GM18873 (cell line): Measurements from ENCODE around the gene MEDAG.

Experiments
- ATAC-seq: cut with Tn5 transposase; IDR thresholded peaks from one replicate; pipeline ENCODE4 v1.9.1; 2021; ENCODE audit warnings: mild to moderate bottlenecking, moderate library complexity, moderate number of reproducible peaks; ENCODE audit not compliant: unreplicated experiment, low FRiP score

The MEDAG gene

DNA sequence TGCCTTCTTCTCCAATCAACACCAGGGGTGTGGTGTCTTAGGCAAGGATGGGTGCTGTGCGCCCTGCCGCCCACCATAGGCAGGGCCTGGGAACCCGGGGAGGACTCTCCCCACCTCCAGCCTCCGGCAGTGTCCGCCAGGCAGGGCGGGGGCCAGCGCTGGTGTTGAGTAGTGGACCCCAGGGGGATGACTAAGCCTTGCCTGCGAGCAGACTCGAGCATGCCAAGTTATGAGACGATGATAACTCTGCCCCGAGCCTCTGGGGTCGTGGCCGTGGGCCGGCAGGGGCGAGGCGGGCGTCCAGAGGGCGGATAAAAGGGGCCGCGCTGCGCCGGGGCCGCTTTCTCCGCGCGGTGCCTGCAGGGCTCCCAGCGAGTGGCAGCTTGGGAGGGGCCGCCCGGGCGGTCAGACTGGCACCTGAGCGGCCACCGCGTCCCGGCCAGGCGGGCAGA, at the start of gene MEDAG:
MEDAG (plus strand) TSS at position 340 of the 452 bp plus-strand sequence. CDS start 245 bp downstream, outside the sequence.
- ATAC-seq, result no peak

DNA sequence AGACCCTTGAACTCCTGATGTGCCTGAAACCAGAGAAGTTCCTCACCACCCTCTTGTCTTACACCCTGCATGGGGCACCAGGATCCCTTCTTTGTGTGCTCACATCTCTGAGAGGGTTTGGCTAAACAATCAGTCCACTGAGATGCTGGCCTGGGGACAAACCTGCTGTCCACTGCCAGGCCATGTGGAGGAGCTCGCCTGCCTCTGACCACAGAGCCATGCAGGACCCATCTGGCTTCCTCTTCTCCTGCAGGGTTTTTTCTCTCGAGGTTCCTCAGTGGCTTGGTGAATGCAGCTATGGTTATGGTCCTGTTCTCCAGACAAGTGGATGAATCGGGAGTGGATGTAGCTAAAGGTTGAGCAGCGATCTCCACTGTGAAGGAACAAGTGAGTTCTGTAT, 49.1 kb upstream of the MEDAG start:
- ATAC-seq, result no peak

DNA sequence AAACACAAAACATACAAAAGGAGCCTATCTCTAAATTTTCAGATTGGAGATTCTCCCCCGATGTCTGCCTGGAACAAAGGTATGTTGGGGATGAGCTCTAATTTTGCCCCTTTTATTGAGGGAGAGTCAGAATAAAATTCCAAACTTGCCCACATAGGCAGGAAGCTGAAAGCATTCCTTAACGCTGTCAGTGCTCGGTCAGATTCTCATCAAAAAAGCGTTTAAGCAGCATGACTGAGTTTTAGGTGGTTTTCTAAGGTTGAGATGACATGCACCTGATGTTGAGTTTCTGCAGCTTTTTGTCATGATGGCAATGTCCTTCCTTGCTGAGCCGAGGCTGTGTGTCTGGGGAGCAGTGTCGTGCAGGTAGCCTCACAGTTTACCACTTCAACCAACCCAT, 48.4 kb upstream of the MEDAG start:
- ATAC-seq, result no peak

DNA sequence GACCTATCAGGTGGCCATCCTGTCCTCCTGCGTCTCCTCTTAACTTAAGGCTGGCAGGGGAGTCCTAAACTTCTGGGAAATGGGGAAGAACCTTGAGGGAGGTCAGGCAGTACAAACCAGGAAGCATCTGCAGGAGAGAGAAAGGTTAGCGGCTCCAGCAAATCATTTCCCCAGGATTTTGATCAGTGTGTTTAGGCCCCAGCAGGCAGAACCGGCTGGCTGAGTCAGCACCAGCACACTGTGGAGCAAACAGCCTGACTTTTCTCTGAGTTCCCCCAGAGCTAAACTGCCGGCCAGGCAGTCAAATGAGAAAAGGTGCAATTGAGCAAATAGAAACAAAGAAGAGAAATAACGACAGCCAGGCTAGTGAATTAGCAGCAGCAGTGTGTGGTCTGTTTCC, 46.7 kb upstream of the MEDAG start:
- ATAC-seq, result no peak

DNA sequence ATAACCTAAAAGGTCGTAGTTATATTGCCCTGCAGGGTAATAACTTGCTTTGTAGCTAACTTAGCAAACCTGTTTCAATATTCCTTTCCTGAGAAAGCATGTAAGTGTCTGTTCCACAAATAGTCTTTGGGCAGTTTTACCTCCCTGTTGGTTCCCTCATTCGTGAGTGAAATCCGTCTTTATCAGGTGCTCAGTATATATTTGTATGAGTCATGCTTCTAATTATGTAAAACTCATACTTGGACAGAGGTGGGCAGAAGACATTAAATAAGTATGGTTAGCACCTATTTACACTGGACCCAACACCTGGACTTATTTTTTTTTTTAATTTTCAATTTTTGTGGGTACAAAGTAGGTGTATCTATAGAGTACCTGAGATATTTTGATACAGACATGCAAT, 44.9 kb upstream of the MEDAG start:
- no peak for ATAC-seq

DNA sequence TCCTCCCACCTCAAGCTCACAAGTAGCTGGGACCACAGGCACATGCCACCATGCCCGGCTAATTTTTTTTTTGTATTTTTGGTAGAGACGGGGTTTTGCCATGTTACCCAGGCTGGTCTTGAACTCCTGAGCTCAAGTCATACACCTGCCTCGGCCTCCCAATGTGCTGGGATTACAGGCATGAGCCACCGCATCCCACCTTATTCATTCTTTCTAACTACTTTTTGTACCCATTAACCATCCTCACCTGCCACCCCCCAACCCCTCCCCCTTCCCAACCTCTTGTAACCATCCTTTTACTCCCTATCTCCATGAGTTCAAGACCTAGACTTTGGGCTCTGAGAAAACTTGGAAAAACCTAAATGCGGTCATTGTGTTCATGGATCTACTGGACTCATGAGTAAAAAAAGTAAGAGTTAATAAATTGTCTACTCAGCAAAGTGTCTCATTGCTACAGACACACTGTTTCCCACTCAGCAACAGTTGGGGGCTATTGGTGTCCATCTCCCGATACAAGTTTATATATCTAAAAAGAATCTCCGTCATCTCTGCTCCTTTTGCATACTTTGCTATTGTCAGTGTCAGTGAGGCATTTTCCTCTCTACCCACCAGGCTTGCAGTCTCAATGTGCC, 44.1 kb upstream of the MEDAG start:
- ATAC-seq, result no peak

DNA sequence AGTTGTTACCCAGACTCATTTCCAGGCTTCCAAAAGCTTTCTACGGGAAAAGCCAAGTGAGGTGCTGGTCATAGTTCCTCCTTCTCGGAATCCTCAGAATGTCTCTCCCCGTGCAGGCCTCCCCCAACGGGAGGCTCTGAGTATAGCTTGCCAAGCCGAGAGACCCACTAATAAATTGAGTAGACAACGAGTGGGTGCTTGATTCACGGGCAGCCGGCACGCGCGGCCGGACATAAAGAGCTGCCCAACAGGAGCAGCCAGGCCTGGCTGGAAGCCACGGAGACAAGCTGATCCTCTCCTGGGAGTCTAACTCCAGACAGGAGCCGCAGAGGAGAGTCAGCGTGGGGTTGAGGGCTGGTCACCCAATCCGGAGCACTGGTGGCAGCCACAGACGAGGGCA, 43.4 kb upstream of the MEDAG start:
- ATAC-seq, result no peak

DNA sequence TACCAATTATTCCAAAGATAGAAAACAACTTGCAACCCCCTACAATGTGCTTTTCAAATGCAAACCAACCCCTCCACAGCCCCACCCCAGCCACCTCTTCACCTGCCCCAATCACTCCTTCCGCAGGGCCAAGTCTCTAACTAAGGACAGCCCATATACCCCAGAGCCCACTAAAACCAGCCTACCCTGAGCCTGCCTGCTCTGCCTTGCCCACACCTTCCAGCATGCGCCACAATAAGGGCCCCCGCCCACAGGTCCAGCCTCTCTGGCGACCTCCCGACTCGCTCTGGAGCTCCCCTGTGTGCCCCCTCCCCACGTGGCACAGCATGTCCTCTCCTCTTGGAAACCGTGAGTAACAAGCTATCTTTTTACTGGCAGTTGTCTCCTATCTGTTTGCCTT, 42.8 kb upstream of the MEDAG start:
- no peak for ATAC-seq

DNA sequence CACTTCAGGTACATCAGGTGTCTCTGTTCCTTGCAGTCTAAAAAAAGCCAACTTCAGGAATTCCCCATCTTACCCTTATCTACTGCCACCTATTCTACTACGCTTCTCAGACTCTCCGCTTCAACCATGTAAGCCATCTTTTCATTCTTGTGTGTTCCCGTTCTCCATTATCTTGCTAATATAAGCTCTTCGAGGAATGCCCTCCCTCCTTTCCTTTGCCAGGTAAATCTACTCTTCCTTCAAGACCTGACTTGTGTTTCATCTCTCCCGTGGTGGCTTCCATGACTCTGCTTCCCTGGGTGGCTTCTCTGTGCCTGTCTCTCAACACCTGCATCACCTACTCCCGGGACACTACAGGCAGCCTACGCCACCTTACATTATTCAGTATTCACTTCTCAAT, 42.3 kb upstream of the MEDAG start:
- ATAC-seq, result no peak

DNA sequence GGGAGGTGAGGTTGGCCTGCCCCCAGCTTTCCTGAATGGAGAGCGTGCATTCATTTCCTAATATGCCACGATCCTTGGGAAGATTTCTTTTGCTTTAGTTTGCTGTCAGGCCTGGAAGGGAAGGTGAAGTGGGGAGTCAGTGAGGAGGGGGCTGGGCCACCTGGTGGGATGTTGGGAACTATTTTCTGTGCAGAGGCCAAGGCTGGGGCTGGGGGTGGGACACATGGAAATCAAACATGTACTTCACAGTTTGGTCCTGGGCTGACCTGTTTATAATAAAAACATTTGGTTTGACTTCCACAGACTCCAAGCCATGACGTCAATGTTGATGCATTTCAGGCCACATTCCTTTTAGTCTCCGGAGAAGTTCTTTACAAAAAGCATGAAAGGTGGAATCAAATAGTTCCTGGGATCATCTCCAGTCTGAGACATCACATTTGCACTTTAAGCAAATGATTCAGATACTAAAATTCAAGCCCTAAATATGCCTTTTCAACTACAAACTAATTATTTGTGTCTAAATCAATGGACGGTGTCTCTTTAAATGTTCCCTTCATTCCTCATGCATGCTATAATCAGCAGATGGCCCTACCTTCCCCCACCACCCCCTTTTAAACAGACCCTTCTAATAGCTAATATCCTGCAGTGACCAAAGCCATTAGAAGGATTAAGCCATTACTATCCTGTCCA, 41.5 kb upstream of the MEDAG start:
- no peak for ATAC-seq

DNA sequence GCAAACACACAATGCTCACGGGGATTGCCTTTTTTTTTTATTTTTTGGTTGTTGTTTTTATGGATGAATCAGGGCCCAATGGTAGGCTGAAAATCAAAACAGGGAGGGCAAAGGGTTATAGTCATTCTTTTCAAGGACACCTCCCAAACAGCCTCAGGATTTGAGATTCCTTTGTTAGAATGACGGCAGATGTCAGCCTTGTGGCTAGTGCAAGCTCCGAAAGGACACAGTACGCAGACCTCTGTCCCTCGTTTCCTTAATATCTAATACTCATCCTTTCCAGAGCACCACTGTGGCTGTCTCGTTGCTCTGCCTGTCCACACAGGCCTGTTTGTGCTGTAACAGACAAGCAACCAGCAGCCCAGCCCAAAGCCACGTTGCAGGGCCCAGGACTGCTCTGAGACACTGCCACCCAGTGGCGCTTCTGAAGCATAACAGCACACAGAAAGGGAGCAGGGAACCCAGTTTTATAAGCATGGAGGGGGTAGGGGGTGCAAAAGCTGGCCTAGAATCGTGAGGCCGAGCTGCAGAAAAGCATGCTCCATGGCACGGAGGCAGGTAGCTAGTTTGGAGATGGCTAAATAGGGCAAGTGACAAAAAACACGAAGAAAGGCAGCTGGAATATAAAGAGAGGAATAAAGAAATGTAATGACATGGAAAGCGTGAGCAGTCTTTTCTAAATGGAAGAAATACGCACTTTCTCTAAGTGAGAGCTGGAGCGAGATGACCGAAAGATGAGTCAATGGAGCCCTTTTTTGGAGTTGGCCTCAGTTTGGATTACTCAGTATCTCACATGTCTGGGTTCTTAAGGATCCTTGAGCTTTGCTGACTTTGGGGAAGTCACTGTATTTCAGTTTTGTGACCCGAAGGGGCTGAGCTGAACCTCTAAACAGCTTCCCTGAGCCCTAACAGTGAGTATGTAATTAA, 40.7 kb upstream of the MEDAG start:
- ATAC-seq, result peak; percentile 76

DNA sequence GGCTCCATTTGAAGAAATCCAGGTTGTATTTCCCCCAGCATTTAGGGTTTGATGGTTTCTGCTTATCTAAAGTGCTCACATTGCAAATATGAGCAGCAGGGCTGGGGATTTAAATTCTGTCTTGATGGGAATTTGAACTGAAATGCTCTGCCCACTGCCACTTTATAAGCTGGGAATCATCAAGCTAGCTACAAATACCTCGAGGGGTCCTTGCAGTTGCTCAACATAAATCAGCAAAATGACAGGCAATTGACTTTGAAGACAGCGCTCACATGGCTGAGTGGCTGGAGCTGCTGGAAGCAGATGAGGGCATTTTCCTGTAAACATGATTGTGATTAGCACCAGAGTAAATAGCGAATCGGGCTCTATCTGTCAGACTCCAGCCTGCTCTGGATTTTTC, 39.4 kb upstream of the MEDAG start:
- ATAC-seq, result no peak

DNA sequence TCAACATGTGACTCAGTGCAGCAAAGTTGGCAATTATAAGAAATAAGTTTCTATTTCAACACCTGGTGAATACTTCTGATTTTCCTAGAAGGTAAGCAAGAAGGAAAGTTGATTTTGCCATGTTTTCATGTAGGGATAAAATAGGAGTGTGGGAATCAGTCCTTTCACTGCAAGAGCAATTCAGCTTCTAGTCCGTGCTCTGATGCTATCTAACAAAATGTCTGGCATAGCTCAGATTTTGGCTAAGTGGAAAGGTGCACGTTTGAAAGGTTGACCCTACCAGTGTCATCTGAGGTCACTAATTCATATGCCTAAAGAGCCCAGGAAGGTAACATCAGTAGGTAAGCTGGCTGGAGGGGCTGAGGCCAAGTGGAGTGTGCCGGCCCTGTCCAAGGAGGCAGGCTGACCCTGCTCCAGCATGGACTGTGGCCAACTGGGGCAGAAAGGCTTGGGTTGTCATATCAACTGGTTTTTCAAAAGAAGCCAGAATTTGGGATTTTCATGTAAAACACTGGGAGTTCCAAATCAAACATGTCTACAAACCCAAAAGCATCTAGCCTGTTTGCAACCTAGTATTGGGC, 38.9 kb upstream of the MEDAG start:
- ATAC-seq, result no peak

DNA sequence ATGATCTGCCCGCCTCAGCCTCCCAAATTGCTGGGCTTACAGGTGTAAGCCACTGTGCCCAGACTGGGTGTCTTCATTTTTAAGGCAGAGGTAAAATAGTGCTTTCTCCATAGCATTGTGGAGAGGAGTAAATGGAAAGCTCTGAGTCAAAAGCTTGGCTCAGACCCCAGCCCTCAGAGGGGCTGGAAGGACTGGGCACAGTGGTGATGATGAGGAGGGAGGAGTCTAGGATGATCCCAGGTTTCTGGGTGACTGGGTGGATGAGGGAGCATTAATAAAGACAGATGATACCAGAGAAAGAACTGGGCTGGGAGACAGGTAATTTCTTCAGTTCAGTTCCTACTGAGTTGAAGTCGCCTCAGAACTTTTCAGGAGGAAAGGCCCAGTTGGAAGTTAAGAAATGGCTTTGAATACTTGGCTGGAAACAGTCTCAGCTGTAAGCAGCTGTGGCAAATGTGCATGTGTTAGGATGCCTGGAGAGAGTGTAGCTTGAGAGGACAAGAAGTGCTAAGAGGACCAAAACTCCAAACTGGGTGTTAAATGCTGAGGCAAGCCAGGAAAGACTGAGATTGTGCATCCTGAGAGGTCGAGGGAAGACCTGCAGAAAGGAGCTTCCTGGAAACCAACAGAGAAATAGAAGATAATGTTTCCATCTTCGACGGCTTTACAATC, 37.1 kb upstream of the MEDAG start:
- ATAC-seq, result no peak

DNA sequence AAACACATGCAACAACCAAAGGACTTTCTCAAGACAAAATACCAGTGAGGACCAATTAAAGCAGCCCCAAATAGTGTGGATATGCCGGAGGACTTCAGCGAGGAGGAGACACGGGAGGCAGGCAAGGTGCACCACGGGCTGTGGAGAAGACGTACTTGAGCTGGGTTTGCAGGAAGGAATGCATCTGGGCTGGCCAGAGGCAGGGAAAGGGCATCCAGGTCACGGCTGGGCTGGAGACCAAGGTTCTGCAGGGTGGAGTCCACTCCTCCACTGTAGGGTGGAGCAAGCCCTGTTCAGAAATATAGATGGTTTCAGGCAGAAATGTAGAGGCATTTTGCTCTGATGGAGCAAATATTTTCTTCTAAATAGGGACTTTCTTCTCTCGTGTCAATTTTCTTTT, 36.6 kb upstream of the MEDAG start:
- no peak for ATAC-seq

DNA sequence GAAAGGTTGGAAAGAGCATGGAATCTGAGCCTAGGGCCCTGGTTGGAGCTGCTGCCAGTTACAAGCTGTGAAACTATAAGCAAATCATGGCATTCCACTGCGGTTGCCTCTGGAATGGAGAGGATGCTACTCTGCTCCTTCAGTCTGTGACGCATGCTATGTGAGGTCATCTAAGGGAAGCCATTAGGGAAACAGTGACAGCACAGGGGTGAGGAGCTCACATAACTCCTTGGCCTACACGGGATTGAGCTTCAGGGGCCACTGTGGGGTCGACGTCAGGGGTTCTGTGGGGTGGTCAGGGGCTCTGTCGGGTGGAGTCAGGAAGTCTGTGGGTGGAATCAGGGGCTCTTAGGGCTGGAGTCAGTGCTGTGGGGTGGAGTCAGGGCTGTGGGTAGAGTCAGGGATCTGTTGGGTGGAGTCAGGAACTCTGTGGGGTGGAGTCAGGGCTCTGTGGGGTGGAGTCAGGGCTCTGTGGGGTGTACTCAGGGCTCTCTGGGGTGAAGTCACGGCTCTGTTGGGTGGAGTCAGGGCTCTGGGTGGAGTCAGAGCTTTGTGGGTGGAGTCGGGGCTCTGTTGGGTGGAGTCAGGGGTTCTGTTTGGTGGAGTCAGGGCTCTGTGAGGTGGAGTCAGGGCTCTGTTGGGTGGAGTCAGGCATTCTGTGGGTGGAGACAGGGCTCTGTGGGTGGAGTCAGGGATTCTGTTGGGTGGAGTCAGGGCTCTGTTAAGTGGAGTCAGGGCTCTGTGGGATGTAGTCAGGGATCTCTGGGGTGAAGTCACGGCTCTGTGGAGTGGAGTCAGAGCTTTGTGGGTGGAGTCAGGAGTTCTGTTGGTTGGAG, 35.8 kb upstream of the MEDAG start:
- ATAC-seq, result no peak

DNA sequence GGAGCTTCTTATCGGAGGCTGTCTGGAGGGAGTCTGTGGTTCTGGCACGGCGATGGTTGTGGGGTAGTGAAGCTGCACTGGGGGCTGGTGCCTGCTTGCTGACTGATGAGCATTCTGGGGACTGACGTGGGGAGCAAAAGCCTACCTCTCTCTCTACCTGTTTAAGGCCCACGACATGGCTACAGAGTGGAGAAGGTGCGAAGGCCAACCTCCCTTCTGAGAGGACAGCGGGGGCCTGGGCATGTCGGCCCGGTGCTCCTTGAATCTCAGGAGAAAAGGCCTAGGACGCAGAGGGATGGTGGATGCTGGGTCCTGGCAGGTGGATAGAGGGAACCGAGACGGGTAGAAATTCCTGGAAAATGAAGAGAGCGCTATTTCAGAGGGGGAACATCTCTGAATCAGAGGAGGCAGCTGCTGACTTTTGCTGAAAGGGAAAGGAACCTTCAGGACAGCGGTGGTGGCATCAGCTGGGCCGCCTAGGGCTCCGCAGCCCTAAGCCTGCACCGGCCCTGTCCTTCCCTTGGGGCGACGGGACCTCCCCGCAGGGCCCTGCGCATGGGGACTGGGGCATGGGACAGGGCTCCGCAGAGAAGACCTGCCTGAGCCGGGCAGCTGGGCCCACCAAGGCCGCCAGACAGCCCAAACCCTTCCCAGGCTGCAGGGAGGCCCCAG, 35.0 kb upstream of the MEDAG start:
- ATAC-seq, result no peak

DNA sequence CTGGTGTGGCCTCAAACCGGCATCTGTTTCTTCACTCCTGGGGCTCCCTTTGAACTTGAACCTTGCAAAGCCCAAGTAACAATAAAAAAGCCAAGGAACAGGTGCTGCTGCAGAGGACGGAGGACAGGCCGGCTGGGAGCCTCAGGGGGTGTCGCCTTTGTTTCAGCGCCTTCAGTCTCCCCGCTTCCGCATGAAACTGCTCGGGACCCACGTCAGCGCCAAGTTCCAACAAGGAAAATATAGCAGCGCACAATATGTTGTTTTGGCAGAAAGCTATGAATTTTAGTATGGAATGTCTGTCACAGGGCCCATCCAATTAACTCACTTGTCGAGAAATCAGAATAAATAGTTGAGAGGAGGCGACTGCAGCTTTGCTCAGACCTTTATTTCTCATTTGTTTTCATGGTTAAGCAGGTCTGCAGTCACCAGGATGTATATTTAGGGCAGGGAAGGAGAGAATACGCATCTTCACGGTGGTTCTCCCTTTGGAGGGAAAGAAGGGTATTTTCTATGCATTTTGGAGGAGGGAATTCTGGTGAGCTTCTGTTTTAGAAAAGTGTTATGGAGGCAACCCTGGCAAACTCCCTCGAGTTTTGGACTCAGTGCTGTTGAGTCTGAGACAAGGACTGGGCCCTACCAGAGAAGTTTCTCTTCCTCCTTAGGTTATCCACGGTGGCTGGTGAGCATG, 34.3 kb upstream of the MEDAG start:
- no peak for ATAC-seq

DNA sequence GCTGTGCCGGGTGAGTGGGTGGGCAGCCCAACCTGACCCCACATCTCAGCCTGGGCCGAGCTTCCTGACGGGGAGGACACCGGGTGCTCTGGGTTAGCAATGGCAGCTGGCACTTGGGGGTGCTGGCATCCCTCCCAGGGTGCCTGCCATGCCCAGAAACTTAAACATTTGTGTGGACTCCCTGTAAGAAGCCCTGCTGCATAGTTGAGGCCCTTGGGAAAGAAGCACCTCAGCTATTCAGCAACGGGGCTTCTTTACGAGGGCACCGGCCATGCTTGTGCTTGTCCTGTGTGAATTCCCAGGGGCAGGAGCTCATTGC, 33.8 kb upstream of the MEDAG start:
- ATAC-seq, result no peak
